ENCODE measurements around the gene TRIM73. TPM values are rescaled to one million over a fixed set of nuclear protein-coding genes. Genes with fewer than 3 reads are reported as not detected.
"Not testable (repeated sequence)": the region's sequence is repeated elsewhere in the genome, so short reads cannot be mapped to it uniquely, and the experiment has no call there.

Gene TRIM73
- total RNA-seq, 4 donors from 2014 or later, result 0.20 to 3.7 (median 1.7) TPM

GRCh38 chr7:75398771-75399700 lies 3.6 kb downstream of the TRIM73 start:
- DNase-seq; in situ Hi-C loops (cut with MboI; ENCODE audit: low pct_ligation_motif_present in 1 of 4, low pct_unique_long_range_greater_than_20kb in 1 of 4, low sequenced_read_pairs in 3 of 4); intact Hi-C loops (cut with DNase I; ENCODE audit: low total_unique reads); H3K4me3 ChIP-seq; H3K27ac ChIP-seq; H3K4me1 ChIP-seq; H3K27me3 ChIP-seq; H3K36me3 ChIP-seq; H3K9me3 ChIP-seq: not testable (repeated sequence)
- no CpG with 5 or more reads among the region's 34 CpGs for WGBS, 2 donors (ENCODE audit: low coverage in 1 of 2)

- H3K36me3 ChIP-seq; H3K27ac ChIP-seq; DNase-seq; H3K9me3 ChIP-seq; H3K4me1 ChIP-seq; intact Hi-C loops (cut with DNase I; ENCODE audit: low total_unique reads); H3K27me3 ChIP-seq; H3K4me3 ChIP-seq; in situ Hi-C loops (cut with MboI; ENCODE audit: low pct_ligation_motif_present in 1 of 4, low pct_unique_long_range_greater_than_20kb in 1 of 4, low sequenced_read_pairs in 3 of 4): not testable (repeated sequence)
- WGBS, 2 donors (ENCODE audit: low coverage in 1 of 2), result no CpG with 5 or more reads among the region's 6 CpGs
Measured at GRCh38 chr7:75400575-75400974, 5.1 kb downstream of the TRIM73 start.

GRCh38 chr7:75403455-75404443 lies 8.3 kb downstream of the TRIM73 start:
- H3K4me3 ChIP-seq; H3K9me3 ChIP-seq; in situ Hi-C loops (cut with MboI; ENCODE audit: low pct_ligation_motif_present in 1 of 4, low pct_unique_long_range_greater_than_20kb in 1 of 4, low sequenced_read_pairs in 3 of 4); H3K4me1 ChIP-seq; H3K27me3 ChIP-seq; H3K27ac ChIP-seq; intact Hi-C loops (cut with DNase I; ENCODE audit: low total_unique reads); H3K36me3 ChIP-seq; DNase-seq: not testable (repeated sequence)
- WGBS, 2 donors (ENCODE audit: low coverage in 1 of 2), result no CpG with 5 or more reads among the region's 28 CpGs

DNA sequence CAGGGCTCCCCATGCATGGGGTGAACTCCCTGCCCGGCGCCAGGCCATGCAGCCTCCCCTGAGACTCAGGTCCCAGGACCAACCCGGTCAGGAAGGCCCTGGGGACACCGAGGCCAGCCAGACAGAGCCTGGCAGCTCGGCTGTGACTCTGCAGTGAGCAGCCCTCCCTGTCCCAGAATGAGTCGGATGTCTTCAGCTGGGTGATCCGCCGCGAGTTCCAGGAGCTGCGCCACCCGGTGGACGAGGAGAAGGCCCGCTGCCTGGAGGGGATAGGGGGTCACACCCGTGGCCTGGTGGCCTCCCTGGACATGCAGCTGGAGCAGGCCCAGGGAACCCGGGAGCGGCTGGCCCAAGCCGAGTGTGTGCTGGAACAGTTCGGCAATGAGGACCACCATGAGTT lies 9.2 kb downstream of the TRIM73 start:
- WGBS, 2 donors (ENCODE audit: low coverage in 1 of 2), result no CpG with 5 or more reads among the region's 18 CpGs
- intact Hi-C loops (cut with DNase I; ENCODE audit: low total_unique reads); H3K4me1 ChIP-seq; H3K4me3 ChIP-seq; H3K36me3 ChIP-seq; H3K9me3 ChIP-seq; H3K27ac ChIP-seq; H3K27me3 ChIP-seq; in situ Hi-C loops (cut with MboI; ENCODE audit: low pct_ligation_motif_present in 1 of 4, low pct_unique_long_range_greater_than_20kb in 1 of 4, low sequenced_read_pairs in 3 of 4); DNase-seq: not testable (repeated sequence)

GRCh38 chr7:75409880-75410822 lies 14.7 kb downstream of the TRIM73 start:
- H3K9me3 ChIP-seq; H3K4me1 ChIP-seq; H3K27me3 ChIP-seq; H3K36me3 ChIP-seq; DNase-seq; in situ Hi-C loops (cut with MboI; ENCODE audit: low pct_ligation_motif_present in 1 of 4, low pct_unique_long_range_greater_than_20kb in 1 of 4, low sequenced_read_pairs in 3 of 4); intact Hi-C loops (cut with DNase I; ENCODE audit: low total_unique reads): not testable (repeated sequence)
- peak overlapping the region in 2 of 4 donors; percentile 63 to 75 for H3K27ac ChIP-seq
- H3K4me3 ChIP-seq, result peak overlapping the region in 3 of 4 donors; percentile 27 to 57 (median 35)
- WGBS, 2 donors (ENCODE audit: low coverage in 1 of 2), result 0% methylated on average over 2 of the region's 74 CpGs; no CpG with 5 or more reads in 1 of the 2 donors

DNA sequence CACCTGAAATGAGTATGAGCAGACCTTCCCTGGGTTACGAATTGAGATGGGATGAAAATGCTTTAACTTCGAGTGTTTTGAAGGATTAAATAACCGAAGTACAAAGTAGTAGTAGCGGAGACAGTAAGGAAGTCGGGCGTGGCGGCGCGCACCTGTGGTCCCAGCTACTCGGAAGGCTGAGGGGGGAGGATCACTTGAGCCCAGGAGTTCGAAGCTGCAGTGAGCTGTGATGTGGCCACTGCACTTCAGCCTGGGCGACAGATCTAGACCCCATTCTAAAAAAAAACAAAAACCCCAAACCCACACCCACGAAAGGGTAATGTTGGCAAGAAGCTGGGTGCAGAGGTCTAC lies 15.4 kb downstream of the TRIM73 start:
- H3K9me3 ChIP-seq; DNase-seq; H3K27me3 ChIP-seq; in situ Hi-C loops (cut with MboI; ENCODE audit: low pct_ligation_motif_present in 1 of 4, low pct_unique_long_range_greater_than_20kb in 1 of 4, low sequenced_read_pairs in 3 of 4); H3K4me3 ChIP-seq; H3K27ac ChIP-seq; H3K36me3 ChIP-seq; intact Hi-C loops (cut with DNase I; ENCODE audit: low total_unique reads); H3K4me1 ChIP-seq: not testable (repeated sequence)
- no CpG with 5 or more reads among the region's 13 CpGs for WGBS, 2 donors (ENCODE audit: low coverage in 1 of 2)

DNA sequence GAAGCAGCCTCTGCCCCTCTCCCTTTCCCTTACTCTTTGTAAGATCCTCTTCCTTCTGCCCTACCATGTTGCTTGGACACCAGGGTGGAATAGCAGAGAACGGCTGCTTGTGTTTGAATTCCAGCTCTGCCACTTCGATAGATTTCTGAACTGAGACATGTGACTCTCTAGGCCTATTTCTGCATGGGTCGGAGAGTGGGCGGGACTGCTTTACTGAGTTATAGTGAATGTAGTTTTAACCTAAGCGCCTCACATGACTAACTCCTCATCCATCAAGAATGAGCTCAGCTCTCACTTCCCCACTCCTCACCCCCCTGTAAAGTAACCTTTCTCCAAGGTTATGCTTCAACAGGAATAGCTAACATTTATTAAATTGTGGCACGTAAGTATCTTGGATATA lies 18.8 kb downstream of the TRIM73 start:
- intact Hi-C loops (cut with DNase I; ENCODE audit: low total_unique reads); in situ Hi-C loops (cut with MboI; ENCODE audit: low pct_ligation_motif_present in 1 of 4, low pct_unique_long_range_greater_than_20kb in 1 of 4, low sequenced_read_pairs in 3 of 4); H3K9me3 ChIP-seq; H3K36me3 ChIP-seq; H3K27me3 ChIP-seq; H3K4me3 ChIP-seq; DNase-seq; H3K4me1 ChIP-seq; H3K27ac ChIP-seq: not testable (repeated sequence)
- WGBS, 2 donors (ENCODE audit: low coverage in 1 of 2), result 70 to 81% methylated on average over 4 of the region's 6 CpGs

GRCh38 chr7:75414708-75415427 lies 19.4 kb downstream of the TRIM73 start:
- H3K36me3 ChIP-seq; DNase-seq; intact Hi-C loops (cut with DNase I; ENCODE audit: low total_unique reads); H3K27ac ChIP-seq; H3K4me1 ChIP-seq; H3K27me3 ChIP-seq; H3K4me3 ChIP-seq; H3K9me3 ChIP-seq; in situ Hi-C loops (cut with MboI; ENCODE audit: low pct_ligation_motif_present in 1 of 4, low pct_unique_long_range_greater_than_20kb in 1 of 4, low sequenced_read_pairs in 3 of 4): not testable (repeated sequence)
- WGBS, 2 donors (ENCODE audit: low coverage in 1 of 2), result 80 to 83% methylated on average over 1 to 5 of the region's 13 CpGs

DNA sequence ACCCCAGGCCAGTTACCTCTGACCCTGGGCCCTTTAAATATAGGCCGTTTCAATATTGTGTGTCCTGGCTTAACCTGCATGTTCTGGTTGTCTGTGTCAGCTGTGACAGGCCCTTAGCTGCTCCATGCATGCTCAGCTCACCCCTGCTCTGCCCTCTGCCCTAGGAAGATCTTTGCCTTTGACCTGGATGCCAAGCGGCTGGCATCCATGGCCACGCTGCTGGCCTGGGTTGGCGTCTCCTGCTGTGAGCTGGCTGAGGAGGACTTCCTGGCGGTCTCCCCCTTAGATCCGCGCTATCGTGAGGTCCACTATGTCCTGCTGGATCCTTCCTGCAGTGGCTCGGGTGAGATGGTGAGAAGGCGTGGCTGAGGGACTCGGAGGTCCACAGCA lies 20.0 kb downstream of the TRIM73 start:
- H3K4me3 ChIP-seq; H3K27ac ChIP-seq; H3K27me3 ChIP-seq; H3K9me3 ChIP-seq; intact Hi-C loops (cut with DNase I; ENCODE audit: low total_unique reads); DNase-seq; H3K4me1 ChIP-seq; H3K36me3 ChIP-seq; in situ Hi-C loops (cut with MboI; ENCODE audit: low pct_ligation_motif_present in 1 of 4, low pct_unique_long_range_greater_than_20kb in 1 of 4, low sequenced_read_pairs in 3 of 4): not testable (repeated sequence)
- 87% methylated on average over 7 of the region's 11 CpGs; no CpG with 5 or more reads in 1 of the 2 donors for WGBS, 2 donors (ENCODE audit: low coverage in 1 of 2)
